ENCODE results near the gene VAC14.
"Not testable (repeated sequence)": the region's sequence is repeated elsewhere in the genome, so short reads cannot be mapped to it uniquely, and the experiment has no call there.

The VAC14 gene

DNA sequence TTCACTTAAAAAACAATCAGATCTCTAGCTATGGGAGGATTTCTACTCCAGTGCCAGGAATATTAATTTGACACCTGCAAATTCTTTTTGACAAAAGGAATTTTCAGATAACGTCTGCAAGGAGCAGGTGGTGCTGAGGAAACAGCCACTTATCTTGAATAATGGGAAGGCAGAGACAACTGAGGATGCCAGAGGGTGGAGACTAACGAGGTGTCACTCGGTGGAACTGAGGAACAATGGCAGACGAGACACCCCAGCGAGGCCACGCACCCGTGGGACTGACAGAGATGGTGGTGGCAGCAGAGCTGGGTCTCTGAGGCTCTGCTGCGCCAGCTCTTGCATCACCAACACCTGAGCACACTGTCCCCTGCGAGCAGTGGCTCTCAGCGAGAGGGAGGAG is 42.2 kb downstream of the VAC14 start:
- DNase-seq = no peak

- DNase-seq = no peak
Observed at GRCh38 chr16:70757183-70757582, 43.8 kb downstream of the VAC14 start.

GRCh38 chr16:70756071-70756470 is 44.9 kb downstream of the VAC14 start:
- DNase-seq = no peak

- no peak for DNase-seq
Observed at GRCh38 chr16:70754851-70755600, 45.9 kb downstream of the VAC14 start.

DNA sequence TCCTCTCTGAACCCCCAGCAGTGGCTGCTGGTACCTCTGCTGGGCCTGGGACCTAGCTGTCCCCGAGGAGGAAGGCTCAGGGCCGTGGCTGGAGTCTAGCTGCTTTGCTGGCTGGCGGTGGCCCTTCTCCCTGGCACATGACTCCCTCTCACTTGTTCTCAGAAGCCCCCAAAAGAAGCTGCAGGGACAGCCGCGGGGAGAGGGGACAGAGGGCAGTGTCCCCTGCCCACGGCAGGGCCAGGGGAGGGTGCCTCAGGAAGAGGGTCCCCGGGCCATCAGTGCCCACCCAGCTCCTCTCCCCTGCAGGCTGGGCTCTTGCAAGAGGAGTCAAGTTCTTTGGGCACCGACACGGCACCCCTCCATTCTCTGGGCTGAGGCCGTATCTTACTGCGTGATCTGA is 46.6 kb downstream of the VAC14 start:
- no peak for DNase-seq

- no peak for DNase-seq
Observed at GRCh38 chr16:70753694-70754325, 47.1 kb downstream of the VAC14 start.

GRCh38 chr16:70753228-70753627 is 47.7 kb downstream of the VAC14 start:
- no peak for DNase-seq

- no peak for DNase-seq
Observed at GRCh38 chr16:70752426-70752825, 48.5 kb downstream of the VAC14 start.

DNA sequence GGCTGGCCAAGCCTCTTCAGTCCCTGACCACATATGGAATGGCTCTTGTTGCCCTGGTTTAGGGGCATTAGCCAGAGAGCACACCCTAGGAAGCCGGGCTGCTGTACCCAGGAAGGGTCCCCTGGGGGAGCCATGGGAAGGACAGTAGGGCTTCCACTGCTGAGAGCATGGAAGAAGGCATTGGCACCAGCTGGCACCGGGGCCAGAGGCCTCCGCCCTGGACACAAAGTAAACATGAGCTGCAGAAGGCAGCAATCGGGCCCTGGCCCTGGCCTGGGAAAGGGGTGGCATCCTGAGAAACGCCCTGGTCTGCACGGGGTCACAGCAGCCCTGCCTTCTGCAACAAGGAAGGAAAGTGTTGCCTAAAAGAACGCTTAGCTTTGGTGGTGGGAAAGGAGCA is 49.4 kb downstream of the VAC14 start:
- no peak for DNase-seq

GRCh38 chr16:70750893-70751467 is 50.0 kb downstream of the VAC14 start:
- no peak for DNase-seq

- DNase-seq = no peak
Observed at GRCh38 chr16:70749681-70750601, 51.0 kb downstream of the VAC14 start.

GRCh38 chr16:70749006-70749678 is 51.8 kb downstream of the VAC14 start:
- no peak for DNase-seq

- no peak for DNase-seq
Observed at GRCh38 chr16:70747703-70748631, 53.0 kb downstream of the VAC14 start.

- no peak for DNase-seq
Observed at GRCh38 chr16:70746708-70747424, 54.1 kb downstream of the VAC14 start.

GRCh38 chr16:70746040-70746707 is 54.8 kb downstream of the VAC14 start:
- DNase-seq = no peak

DNA sequence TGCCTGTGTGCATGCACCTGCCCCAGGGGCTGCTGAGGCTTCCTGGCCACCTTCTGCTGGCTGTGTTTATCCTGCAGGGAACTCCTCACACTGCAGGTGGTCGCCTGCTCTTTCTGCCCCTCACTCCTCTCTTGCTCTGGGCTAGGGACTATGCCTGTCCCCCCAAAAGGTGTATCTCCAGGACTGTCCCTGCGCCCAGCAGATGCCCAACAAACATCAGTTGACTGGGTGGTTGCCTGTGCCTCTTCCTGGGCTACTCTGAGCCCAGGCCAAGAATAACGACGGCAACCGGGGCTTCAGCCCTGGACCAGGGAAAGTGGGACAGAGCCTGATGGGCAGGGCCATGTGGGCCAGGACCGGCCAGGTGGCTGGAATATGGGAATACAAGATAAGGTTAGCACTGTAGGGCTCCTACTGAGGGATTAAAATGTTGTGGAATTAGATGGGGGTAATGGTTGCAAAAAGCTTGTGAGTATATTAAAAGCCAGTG is 55.4 kb downstream of the VAC14 start:
- DNase-seq = no peak

DNA sequence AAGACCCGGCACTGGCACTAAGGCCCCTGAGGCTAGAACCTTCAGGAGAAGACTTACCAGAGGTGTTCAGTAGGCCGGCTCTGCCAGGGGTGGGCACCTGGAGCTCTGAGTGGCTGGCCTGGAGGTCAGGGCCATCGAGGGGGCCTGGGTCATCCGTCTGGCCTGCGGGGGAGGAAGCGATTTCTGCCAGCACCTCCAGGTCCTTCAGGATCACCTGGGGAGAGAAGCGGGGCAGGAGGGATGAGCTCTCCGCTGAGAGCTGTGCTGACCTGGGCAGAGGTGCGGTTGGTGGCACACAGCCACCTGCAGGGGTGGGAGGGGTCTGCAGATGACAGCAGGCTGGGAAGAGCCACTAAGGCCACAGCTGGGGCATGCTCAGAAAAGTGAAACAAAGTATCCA is 56.6 kb downstream of the VAC14 start:
- no peak for DNase-seq

GRCh38 chr16:70743791-70744190 is 57.2 kb downstream of the VAC14 start:
- no peak for DNase-seq

DNA sequence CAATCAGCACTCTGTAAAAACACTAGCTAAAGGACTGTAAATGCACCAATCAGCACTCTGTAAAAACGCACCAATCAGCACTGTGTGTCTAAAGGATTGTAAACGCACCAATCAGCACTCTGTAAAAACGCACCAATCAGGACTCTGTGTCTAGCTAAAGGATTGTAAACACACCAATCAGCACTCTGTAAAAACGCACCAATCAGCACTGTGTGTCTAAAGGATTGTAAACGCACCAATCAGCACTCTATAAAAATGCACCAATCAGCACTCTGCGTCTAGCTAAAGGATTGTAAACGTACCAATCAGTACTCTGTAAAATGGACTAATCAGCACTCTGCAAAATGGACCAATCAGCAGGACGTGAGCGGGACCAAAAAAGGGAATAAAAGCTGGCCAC is 58.0 kb downstream of the VAC14 start:
- DNase-seq = not testable (repeated sequence)

DNA sequence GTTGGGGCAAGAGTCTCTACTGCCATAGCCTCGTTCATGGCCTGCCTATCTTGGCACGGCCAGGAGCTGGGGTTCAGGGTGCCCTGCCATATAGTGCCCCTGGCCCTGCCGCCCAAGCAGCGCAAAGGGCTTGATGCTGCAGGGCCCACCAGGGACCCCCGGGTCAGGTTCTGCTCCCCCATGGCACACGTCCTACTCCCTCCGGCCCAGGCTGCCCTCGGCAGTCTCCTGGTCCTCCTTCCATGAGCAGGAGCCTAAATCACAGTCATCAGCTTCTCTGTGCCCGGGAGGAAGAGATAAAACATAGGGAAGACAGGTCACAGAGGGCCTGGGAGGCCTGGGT is 59.2 kb downstream of the VAC14 start:
- DNase-seq = no peak
